Measurements from ENCODE around the gene PCDHGA5. TPM values are rescaled to one million over a fixed set of nuclear protein-coding genes. Genes with fewer than 3 reads are reported as not detected.
"Not testable (repeated sequence)": the region's sequence is repeated elsewhere in the genome, so short reads cannot be mapped to it uniquely, and the experiment has no call there.

The PCDHGA5 gene
- total RNA-seq, 1 donor from 2014 or later: 0.51 TPM

DNA sequence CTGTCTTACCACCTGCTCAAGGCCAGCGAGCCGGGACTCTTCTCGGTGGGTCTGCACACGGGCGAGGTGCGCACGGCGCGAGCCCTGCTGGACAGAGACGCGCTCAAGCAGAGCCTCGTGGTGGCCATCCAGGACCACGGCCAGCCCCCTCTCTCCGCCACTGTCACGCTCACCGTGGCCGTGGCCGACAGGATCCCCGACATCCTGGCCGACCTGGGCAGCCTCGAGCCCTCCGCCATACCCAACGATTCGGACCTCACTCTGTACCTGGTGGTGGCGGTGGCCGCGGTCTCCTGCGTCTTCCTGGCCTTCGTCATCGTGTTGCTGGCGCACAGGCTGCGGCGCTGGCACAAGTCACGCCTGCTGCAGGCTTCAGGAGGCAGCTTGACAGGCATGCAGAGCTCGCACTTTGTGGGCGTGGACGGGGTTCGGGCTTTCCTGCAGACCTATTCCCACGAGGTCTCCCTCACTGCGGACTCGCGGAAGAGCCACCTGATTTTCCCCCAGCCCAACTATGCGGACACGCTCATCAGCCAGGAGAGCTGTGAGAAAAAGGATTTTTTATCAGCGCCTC lies 23.1 kb upstream of the PCDHGA5 start:
- DNase-seq; H3K4me3 Mint-ChIP-seq; H3K36me3 Mint-ChIP-seq (ENCODE audit: low read depth); intact Hi-C loops (cut with micrococcal nuclease); H3K4me1 Mint-ChIP-seq; H3K27ac Mint-ChIP-seq: not testable (repeated sequence)
- peaks cover 37% of the 10 kb centered on the region for H3K27me3 Mint-ChIP-seq
- peaks cover 46% of the 10 kb centered on the region for H3K9me3 Mint-ChIP-seq

DNA sequence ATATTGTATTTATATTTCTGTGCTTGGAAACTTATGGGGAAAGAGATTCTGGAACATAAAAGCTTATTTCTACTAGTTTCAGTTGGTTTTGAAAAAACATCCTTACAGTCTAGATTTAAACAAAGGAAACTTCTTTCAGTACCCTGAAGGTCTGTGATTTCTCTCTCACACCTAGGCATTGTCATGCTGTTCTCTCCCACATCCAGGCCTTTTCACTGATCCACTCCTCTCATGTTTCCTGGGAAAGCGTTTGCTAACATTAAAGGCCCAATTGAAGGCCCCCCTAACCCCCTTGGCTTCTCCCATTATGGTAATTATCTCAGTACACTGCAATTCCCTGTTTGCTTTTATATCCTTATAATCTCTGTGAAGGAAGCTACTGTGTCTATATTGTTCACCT lies 21.2 kb upstream of the PCDHGA5 start:
- Mint-ChIP-seq H3K27me3 (peaks cover 27% of the 10 kb centered on the region), H3K27ac (no peak overlapping the region), H3K9me3 (peaks cover 42% of the 10 kb centered on the region), H3K4me3 (no peak overlapping the region), H3K4me1 (no peaks in the 10 kb centered on the region), H3K36me3 (ENCODE audit: low read depth) (peaks cover 3% of the 10 kb centered on the region)
- intact Hi-C loops (cut with micrococcal nuclease): no loop called here
- DNase-seq: no peak

DNA sequence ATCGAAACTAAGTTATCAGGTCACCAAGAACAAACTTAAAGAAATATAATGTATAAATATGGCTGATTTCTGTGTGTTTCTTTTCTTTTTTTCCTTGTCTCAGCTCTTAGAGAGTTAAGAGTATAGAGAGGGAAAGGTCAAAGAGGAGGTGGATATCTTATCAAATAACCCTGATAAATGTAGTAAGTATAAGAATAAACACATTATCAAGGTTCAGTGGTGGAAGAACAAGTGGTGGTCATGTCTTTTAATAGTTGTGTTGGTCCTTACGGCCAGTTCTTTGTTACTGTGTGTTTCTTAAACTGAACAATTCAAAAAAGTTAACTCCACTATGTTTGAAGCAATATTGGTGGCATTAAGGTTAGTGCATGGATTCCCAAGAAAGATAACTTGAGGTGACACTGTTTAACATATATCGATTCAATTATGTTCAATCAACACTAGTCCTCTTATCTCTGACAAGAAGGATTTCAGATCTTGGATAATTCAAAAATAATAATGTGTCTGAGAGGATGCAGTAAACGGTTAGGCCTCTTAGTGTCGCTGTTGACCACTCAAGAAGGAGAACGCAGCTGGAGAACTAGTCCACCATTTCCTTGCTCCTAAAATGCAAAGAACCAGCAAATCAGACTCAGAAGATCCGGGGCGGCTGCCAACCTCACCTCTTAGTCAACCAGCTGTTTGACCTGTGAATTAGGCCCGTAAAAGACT lies 20.6 kb upstream of the PCDHGA5 start, which contains the start of gene PCDHGA3:
TSS of gene PCDHGA3 (plus strand) at position 588 of the 711 bp plus-strand sequence. CDS start 205 bp downstream, outside the sequence.
- Mint-ChIP-seq H3K9me3 (peaks cover 36% of the 10 kb centered on the region), H3K4me3 (peak within 1 kb of the TSS; percentile 67), H3K27me3 (peaks cover 20% of the 10 kb centered on the region), H3K4me1 (no peaks in the 10 kb centered on the region), H3K36me3 (ENCODE audit: low read depth) (peaks cover 3% of the 10 kb centered on the region), H3K27ac (no peak within 1 kb of the TSS)
- intact Hi-C loops (cut with micrococcal nuclease): no loop called here
- peak; percentile 74 for DNase-seq

DNA sequence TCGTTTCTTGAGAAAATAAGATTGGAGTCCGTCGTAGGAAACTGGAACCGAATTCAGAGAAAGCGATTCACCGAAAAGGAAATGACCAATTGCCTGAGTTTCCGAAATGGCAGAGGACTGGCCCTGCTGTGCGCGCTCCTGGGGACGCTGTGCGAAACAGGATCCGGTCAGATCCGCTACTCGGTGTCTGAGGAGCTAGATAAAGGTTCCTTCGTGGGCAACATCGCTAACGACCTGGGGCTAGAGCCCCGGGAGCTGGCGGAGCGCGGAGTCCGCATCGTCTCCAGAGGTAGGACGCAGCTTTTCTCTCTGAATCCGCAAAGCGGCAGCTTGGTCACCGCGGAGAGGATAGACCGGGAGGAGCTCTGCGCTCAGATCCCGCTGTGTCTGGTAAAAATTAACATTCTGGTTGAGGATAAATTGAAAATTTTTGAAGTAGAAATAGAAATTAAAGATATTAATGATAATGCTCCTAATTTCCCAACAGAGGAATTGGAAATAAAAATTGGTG lies 20.0 kb upstream of the PCDHGA5 start:
- Mint-ChIP-seq H3K27me3 (peaks cover 14% of the 10 kb centered on the region), H3K4me3 (peak overlapping the region; percentile 67), H3K27ac (no peak overlapping the region), H3K9me3 (peaks cover 35% of the 10 kb centered on the region), H3K4me1 (no peaks in the 10 kb centered on the region), H3K36me3 (ENCODE audit: low read depth) (peaks cover 2% of the 10 kb centered on the region)
- intact Hi-C loops (cut with micrococcal nuclease): no loop called here
- no peak for DNase-seq

DNA sequence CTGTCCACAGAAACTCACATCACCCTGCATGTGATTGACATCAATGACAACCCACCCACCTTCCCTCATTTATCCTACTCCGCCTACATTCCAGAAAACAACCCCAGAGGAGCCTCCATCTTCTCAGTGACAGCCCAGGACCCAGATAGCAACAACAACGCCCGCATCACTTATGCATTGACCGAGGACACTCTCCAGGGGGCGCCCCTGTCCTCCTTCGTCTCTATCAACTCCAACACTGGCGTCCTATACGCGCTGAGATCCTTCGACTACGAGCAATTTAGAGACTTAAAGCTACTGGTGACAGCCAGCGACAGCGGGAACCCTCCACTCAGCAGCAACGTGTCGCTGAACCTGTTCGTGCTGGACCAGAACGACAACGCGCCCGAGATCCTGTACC lies 18.6 kb upstream of the PCDHGA5 start:
- H3K4me3 Mint-ChIP-seq: no peak overlapping the region
- intact Hi-C loops (cut with micrococcal nuclease): no loop called here
- H3K4me1 Mint-ChIP-seq: peaks cover 3% of the 10 kb centered on the region
- peak; percentile 50 for DNase-seq
- no peak overlapping the region for H3K27ac Mint-ChIP-seq
- no peaks in the 10 kb centered on the region for H3K36me3 Mint-ChIP-seq (ENCODE audit: low read depth)
- peaks cover 9% of the 10 kb centered on the region for H3K27me3 Mint-ChIP-seq
- H3K9me3 Mint-ChIP-seq: peaks cover 36% of the 10 kb centered on the region

DNA sequence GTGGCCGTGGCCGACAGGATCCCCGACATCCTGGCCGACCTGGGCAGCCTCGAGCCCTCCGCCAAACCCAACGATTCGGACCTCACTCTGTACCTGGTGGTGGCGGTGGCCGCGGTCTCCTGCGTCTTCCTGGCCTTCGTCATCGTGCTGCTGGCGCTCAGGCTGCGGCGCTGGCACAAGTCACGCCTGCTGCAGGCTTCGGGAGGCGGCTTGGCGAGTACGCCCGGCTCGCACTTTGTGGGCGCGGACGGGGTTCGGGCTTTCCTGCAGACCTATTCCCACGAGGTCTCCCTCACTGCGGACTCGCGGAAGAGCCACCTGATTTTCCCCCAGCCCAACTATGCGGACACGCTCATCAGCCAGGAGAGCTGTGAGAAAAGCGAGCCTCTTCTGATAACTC lies 17.9 kb upstream of the PCDHGA5 start:
- peaks cover 35% of the 10 kb centered on the region for H3K9me3 Mint-ChIP-seq
- intact Hi-C loops (cut with micrococcal nuclease); H3K27ac Mint-ChIP-seq; H3K4me3 Mint-ChIP-seq; H3K4me1 Mint-ChIP-seq; H3K36me3 Mint-ChIP-seq (ENCODE audit: low read depth); DNase-seq; H3K27me3 Mint-ChIP-seq: not testable (repeated sequence)

DNA sequence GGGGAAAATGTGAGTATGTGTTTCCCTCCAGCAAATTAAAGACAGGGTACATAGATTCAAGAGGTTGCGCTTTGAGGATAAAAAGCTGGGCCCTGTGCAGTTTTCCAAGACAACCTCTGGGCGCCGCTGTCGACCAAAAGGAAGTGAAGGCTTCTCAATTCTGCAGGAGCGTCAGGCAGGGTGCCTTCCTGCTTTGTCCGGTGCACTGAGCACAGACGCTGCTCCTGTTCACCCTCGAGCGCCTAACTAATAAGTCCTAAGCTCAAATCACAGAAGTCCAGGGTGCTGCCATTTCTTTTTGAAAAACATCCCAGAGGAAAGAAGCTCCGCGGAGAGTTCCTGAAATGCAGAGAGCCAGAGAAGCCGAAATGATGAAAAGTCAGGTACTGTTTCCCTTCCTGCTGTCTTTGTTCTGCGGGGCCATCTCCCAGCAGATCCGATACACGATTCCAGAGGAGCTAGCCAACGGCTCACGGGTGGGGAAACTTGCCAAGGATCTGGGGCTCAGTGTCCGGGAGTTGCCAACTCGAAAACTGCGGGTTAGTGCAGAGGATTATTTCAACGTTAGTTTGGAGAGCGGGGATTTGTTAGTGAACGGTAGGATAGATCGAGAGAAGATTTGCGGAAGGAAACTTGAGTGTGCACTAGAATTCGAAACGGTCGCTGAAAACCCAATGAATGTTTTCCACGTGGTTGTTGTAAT lies 13.9 kb upstream of the PCDHGA5 start, which contains the start of gene PCDHGB1:
TSS of gene PCDHGB1 (plus strand) at position 183 of the 703 bp plus-strand sequence. CDS start at position 345, 162 bp downstream.
- peaks cover 24% of the 10 kb centered on the region for H3K9me3 Mint-ChIP-seq
- peaks cover 12% of the 10 kb centered on the region for H3K27me3 Mint-ChIP-seq
- intact Hi-C loops (cut with micrococcal nuclease): no loop called here
- H3K4me1 Mint-ChIP-seq: peaks cover 3% of the 10 kb centered on the region
- DNase-seq: peak; percentile 82
- no peaks in the 10 kb centered on the region for H3K36me3 Mint-ChIP-seq (ENCODE audit: low read depth)
- H3K4me3 Mint-ChIP-seq: peak within 1 kb of the TSS; percentile 73
- H3K27ac Mint-ChIP-seq: no peak within 1 kb of the TSS

DNA sequence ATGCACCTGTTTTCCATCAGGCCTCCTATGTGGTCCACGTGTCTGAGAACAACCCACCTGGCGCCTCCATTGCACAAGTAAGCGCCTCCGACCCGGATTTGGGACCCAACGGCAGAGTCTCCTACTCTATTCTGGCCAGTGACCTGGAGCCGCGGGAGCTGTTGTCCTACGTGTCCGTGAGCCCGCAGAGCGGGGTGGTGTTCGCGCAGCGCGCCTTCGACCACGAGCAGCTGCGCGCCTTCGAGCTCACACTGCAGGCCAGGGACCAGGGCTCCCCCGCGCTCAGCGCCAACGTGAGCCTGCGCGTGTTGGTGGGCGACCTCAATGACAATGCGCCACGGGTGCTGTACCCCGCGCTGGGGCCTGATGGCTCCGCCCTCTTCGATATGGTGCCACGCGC lies 12.4 kb upstream of the PCDHGA5 start:
- DNase-seq: peak; percentile 50
- Mint-ChIP-seq H3K4me1 (peaks cover 3% of the 10 kb centered on the region), H3K4me3 (no peak overlapping the region), H3K27me3 (peaks cover 15% of the 10 kb centered on the region), H3K27ac (no peak overlapping the region), H3K36me3 (ENCODE audit: low read depth) (no peaks in the 10 kb centered on the region), H3K9me3 (peaks cover 30% of the 10 kb centered on the region)
- intact Hi-C loops (cut with micrococcal nuclease): no loop called here

DNA sequence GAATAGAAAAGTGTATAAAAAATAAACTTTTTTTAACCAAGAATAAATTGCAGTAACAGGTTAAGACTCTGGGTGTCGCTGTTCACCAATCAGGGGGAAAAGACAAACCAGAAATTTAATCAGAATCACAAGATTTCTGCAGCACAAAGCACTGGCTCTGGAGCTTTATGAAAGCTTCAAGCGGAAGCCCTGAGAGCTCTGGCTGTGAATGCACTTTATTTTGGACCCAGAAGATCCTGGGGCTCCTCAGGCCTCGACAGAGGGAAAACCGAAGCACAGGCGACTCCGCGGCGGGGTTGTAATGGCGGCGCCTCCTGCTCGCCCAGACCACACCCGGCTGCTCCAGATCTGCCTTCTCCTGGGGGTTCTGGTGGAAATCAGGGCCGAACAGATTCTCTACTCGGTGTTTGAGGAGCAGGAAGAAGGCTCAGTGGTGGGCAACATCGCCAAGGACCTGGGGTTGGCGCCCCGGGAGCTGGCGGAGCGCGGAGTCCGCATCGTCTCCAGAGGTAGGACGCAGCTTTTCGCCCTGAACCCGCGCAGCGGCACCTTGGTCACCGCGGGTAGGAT lies 9.0 kb upstream of the PCDHGA5 start, which contains the start of gene PCDHGA4:
TSS of gene PCDHGA4 (plus strand) at position 122 of the 570 bp plus-strand sequence. CDS start at position 209, 87 bp downstream.
- Mint-ChIP-seq H3K36me3 (ENCODE audit: low read depth) (no peaks in the 10 kb centered on the region), H3K9me3 (peaks cover 25% of the 10 kb centered on the region), H3K4me3 (peak within 1 kb of the TSS; percentile 39), H3K27me3 (peaks cover 17% of the 10 kb centered on the region), H3K4me1 (no peaks in the 10 kb centered on the region), H3K27ac (no peak within 1 kb of the TSS)
- peak; percentile 61 for DNase-seq
- intact Hi-C loops (cut with micrococcal nuclease): loop anchor here (5.0 kb wide), 2 partner anchors 157 to 202 kb away; no protein-coding TSS in a partner anchor

DNA sequence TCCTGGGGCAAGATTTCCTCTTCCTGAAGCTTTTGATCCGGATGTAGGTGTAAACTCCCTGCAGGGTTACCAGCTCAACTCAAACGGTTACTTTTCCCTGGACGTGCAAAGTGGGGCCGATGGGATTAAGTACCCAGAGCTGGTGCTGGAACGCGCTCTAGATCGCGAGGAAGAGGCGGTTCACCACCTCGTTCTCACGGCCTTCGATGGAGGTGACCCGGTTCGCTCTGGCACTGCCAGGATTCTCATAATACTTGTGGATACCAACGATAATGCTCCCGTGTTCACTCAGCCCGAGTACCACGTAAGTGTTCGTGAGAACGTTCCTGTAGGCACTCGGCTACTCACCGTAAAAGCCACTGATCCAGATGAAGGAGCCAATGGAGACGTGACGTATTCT lies 8.3 kb upstream of the PCDHGA5 start:
- Mint-ChIP-seq H3K27ac (no peak overlapping the region), H3K36me3 (ENCODE audit: low read depth) (no peaks in the 10 kb centered on the region), H3K9me3 (peaks cover 24% of the 10 kb centered on the region), H3K27me3 (peaks cover 18% of the 10 kb centered on the region), H3K4me1 (no peaks in the 10 kb centered on the region), H3K4me3 (no peak overlapping the region)
- peak; percentile 49 for DNase-seq
- intact Hi-C loops (cut with micrococcal nuclease): loop anchor here (5.0 kb wide), 2 partner anchors 157 to 202 kb away; no protein-coding TSS in a partner anchor

DNA sequence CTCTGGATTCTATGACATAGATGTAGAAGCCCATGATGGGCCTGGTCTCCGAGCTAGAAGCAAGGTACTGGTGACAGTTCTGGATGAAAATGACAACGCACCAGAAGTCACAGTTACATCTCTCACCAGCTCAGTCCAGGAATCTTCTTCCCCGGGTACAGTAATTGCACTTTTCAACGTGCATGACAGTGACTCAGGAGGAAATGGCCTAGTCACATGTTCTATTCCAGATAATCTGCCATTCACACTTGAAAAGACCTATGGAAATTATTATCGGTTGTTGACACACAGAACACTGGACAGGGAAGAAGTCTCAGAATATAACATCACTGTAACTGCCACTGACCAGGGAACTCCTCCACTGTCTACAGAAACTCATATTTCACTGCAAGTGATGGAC lies 7.8 kb upstream of the PCDHGA5 start:
- Mint-ChIP-seq H3K9me3 (peaks cover 25% of the 10 kb centered on the region), H3K27ac (no peak overlapping the region), H3K4me1 (no peaks in the 10 kb centered on the region), H3K27me3 (peaks cover 22% of the 10 kb centered on the region), H3K36me3 (ENCODE audit: low read depth) (peaks cover under 1% of the 10 kb centered on the region), H3K4me3 (no peak overlapping the region)
- DNase-seq: no peak
- intact Hi-C loops (cut with micrococcal nuclease): loop anchor here (5.0 kb wide), 2 partner anchors 156 to 201 kb away; no protein-coding TSS in a partner anchor

DNA sequence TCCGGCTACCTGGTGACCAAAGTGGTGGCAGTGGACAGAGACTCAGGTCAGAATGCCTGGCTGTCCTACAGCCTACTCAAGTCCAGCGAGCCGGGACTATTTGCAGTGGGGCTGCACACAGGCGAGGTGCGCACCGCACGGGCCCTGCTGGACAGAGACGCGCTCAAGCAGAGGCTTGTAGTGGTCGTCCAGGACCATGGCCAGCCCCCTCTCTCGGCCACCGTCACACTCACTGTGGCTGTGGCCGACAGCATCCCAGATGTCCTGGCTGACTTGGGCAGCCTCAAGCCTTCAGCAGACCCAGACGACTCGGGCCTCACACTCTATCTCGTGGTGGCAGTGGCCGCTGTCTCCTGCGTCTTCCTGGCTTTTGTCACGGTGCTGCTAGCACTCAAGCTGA lies 7.0 kb upstream of the PCDHGA5 start:
- no peaks in the 10 kb centered on the region for H3K4me1 Mint-ChIP-seq
- peaks cover 25% of the 10 kb centered on the region for H3K9me3 Mint-ChIP-seq
- H3K4me3 Mint-ChIP-seq: no peak overlapping the region
- peaks cover 2% of the 10 kb centered on the region for H3K36me3 Mint-ChIP-seq (ENCODE audit: low read depth)
- intact Hi-C loops (cut with micrococcal nuclease): loop anchor here (5.0 kb wide), 2 partner anchors 155 to 200 kb away; no protein-coding TSS in a partner anchor
- H3K27ac Mint-ChIP-seq: no peak overlapping the region
- DNase-seq: no peak
- H3K27me3 Mint-ChIP-seq: peaks cover 24% of the 10 kb centered on the region

DNA sequence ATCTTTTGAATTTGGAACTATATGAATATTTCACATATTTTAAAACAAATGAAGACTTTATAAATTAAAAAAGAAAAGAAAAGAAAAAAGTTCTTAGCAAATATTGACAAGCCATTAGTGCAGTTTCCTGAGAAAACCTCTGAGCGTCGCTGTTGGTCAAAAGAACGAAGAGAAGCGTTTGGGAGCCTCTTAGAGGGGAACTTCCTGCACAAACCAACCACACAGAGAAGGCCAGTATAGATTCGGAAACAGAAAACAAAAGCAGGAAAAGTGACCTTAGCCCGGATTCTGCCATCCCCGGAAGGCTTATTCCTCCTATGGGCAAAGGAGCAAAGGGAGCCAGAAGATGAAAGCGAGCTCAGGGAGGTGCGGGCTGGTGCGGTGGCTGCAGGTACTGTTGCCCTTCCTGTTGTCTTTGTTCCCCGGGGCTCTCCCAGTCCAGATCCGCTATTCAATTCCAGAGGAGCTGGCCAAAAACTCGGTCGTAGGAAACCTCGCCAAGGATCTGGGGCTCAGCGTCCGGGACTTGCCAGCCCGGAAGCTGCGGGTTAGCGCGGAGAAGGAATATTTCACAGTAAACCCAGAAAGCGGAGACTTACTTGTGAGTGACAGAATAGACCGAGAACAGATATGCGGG lies 4.1 kb upstream of the PCDHGA5 start, which contains the start of gene PCDHGB2:
TSS of gene PCDHGB2 (plus strand) at position 205 of the 637 bp plus-strand sequence. CDS start at position 347, 142 bp downstream.
- Mint-ChIP-seq H3K27ac (peak within 1 kb of the TSS; percentile 18), H3K36me3 (ENCODE audit: low read depth) (peaks cover 9% of the 10 kb centered on the region), H3K9me3 (peaks cover 27% of the 10 kb centered on the region), H3K4me3 (peak within 1 kb of the TSS; percentile 80), H3K27me3 (peaks cover 32% of the 10 kb centered on the region), H3K4me1 (no peaks in the 10 kb centered on the region)
- intact Hi-C loops (cut with micrococcal nuclease): loop anchor here (5.0 kb wide), 3 partner anchors 52 to 197 kb away; partner anchors contain the start of gene PCDHGA10
- DNase-seq: peak; percentile 73
